ENCODE data around the gene CLPSL2.

- TF ChIP-seq CTCF (IDR thresholded peaks at IDR 0.05 in 2 of 3, conservative IDR thresholded peaks at IDR 0.05 in 1 of 3; ENCODE audit: borderline replicate concordance in 1 of 3, insufficient read depth in 1 of 3, low read depth in 2 of 3, low read length in 2 of 3) (no peak), RAD21 (IDR thresholded peaks at IDR 0.05; ENCODE audit: low read depth) (no peak), ZNF274 (IDR thresholded peaks at IDR 0.05; ENCODE audit: low read depth, low read length) (no peak), YY1 (IDR thresholded peaks at IDR 0.05; ENCODE audit: extremely low read depth, insufficient replicate concordance, low read depth, low read length) (no peak), POLR2A (IDR thresholded peaks at IDR 0.05; ENCODE audit: borderline replicate concordance, extremely low read depth, insufficient read depth, insufficient read length) (no peak), EZH2phosphoT487 (IDR thresholded peaks at IDR 0.05; ENCODE audit: borderline replicate concordance) (no peak), SRF (IDR thresholded peaks at IDR 0.05; ENCODE audit: low read depth) (no peak), ZFX (IDR thresholded peaks at IDR 0.05) (no peak), CEBPB (IDR thresholded peaks at IDR 0.05; ENCODE audit: low read depth) (no peak), POLR2AphosphoS5 (IDR thresholded peaks at IDR 0.05; ENCODE audit: low read depth, low read length) (no peak), REST (IDR thresholded peaks at IDR 0.05; ENCODE audit: low read depth) (no peak), EZH2 (IDR thresholded peaks at IDR 0.05) (no peak), JUND (IDR thresholded peaks at IDR 0.05) (no peak), ATF3 (IDR thresholded peaks at IDR 0.05) (no peak)
Observed at GRCh38 chr6:35798706-35799105, 22.3 kb downstream of the CLPSL2 start.
